A549 treated with CpdA at 1 μM for 4 hours (cell line): Measurements from ENCODE around the gene RPL36. TPM values are rescaled to one million over a fixed set of nuclear protein-coding genes. Genes with fewer than 3 reads are reported as not detected.

Source experiments
- total RNA-seq: library from RNA; stranded (reverse); fragments of 200-300 nt; extraction: Qiagen RNA extraction; gene quantifications from 5 replicates; pipeline ENCODE4 v1.2.3, GENCODE V29; 2022; ENCODE audit warnings: low read depth

Gene RPL36
- 721 to 887 TPM (median 768 TPM) in 5 replicates for total RNA-seq

DNA sequence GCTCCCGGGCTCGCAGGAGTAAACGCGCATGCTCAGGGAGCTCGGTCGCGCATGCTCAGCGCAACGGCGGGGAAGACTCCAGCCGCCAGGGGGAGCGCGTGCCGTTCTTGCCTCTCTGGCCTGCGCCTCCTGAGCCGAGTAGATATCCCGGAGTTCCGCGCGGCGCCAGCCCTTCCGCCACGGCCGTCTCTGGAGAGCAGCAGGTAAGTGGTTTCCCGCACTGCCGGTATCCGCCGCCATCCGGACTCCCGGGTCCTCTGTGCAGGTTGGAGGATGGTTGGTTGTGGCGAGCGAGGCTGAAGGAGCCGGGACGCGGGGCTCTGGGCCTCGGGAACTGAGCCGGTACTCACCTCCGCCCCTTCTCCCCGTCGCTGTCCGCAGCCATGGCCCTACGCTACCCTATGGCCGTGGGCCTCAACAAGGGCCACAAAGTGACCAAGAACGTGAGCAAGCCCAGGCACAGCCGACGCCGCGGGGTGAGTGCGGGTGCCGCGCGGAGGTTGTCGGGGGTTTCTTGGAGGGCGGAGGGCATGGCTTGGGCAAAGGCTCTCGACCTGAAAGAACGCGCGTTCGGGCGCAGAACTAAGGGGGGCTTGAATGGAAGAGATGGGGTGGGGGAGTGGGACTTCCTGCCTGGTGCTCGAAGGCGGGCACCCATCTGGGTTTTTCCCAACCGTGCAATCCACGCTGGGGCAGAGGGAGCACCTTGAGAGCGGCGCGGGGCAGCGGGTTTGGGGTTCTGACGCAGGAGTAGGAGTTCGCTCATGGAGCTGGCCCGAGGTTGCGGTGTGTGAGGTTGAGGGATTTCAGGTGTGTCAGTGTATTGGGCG lies at the start of gene RPL36:
TSS of gene RPL36 (plus strand) at position 171 of the 830 bp plus-strand sequence. CDS start at position 384, 213 bp downstream.

DNA sequence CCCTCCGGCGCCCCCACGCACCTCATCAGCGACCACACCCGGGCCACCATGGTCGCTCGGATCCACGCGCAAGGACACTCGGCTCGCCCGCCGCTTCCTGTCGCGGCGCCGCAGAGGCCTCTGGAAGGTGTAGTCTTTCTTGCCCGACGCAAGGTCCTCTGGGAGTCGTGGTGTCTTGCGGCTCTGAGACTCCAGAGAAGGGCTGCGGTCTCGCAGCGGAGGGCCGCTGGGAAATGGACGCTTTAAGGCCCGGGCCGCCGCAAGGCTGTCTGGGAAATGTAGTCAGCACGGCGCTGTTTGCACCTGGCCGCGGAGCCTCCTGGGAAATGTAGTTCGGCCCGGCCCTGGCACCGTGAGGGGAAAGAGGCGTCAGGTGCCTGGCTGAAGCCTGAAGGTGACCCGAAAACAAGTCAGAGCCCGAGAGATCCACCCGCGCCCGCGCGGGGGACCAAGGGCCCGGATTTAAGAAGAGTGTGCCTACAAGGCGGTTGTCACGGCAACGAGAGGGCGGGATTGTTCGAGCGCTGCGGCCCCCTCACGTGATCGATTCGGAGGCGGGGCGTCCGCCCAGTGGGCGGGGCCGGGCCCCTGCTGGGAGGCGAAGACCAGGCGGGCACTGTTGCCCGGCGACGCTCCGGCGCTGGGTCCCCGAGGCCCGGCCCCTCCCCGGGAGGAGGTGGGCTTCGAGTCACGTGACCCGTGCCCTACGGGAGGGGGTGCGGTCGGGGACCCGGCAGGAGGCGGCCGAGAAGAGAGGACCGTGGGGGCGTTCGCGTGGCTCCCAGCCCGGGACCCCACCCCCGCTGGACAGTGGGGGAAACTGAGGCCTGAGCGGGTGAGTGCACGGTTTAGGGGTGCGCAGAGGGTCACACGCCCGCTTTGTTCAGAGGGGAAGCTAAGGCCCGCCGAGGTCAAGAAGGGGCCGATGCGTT lies 9.4 kb upstream of the RPL36 start, which contains the start of the genes HSD11B1L and MICOS13:
TSS of gene HSD11B1L (plus strand) at position 591 of the 932 bp plus-strand sequence. CDS start 3,806 bp downstream, outside the sequence.
TSS of gene MICOS13 (minus strand) at position 80 of the 932 bp plus-strand sequence. CDS start at position 50, 30 bp downstream.

DNA sequence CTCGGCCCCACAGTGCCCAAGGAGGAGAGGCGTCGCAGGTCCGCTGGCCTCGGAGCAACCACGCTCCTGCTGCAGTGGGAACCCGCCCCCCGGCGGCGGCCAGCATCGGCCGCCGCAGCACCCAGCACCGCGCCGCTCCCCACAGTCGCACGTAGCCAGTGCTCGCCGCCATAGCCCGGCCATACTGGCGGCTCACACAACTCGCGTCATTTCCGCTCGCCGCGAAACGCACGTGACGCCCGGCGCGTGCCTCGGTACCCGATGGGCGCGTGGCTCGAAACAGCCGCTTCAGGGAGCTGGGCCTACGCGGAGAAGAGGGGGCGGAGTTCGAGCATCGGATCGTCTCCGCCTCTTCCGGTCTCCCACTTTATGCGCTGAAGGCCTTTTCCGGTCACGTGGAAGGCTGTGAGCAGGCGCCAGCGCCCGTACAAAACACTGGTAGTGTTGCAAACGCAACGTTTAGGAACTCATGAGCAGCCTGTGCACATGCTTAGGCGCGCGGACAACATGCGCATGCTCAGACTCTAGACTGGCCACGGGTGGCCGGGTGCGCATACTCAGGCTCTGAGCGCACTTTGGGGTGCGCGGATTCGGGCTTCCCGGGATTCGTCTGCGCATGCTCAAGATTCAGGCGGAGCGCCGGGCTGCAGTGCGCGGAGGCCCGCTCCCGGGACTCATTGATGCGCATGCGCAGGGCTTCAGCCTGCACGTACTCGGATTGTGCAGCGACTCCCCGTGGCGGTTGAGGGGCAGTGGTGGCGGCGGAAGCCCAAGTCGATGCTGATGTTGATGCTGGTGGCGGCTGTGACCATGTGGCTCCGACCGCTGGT lies 30.1 kb downstream of the RPL36 start, which contains the start of the genes CATSPERD and LONP1:
TSS of gene CATSPERD (plus strand) at position 677 of the 830 bp plus-strand sequence. CDS start at position 778, 101 bp downstream.
TSS of gene LONP1 (minus strand) at position 186 of the 830 bp plus-strand sequence. CDS start at position 172, 14 bp downstream.

Other genes with a start within 250 kb of the RPL36 start
- gene ZNRF4, start 234.9 kb upstream of the RPL36 start, total RNA-seq: not detected in 5 replicates
- gene TINCR, start 122.3 kb upstream of the RPL36 start, total RNA-seq: 2.1 to 3.5 TPM (median 2.7 TPM) in 5 replicates
- 31.1 to 44.9 TPM (median 39.8 TPM) in 5 replicates for gene SAFB2, start 67.5 kb upstream of the RPL36 start, total RNA-seq
- 58.8 to 63.8 TPM (median 62.6 TPM) in 5 replicates for gene SAFB, start 67.2 kb upstream of the RPL36 start, total RNA-seq
- 52.3 to 71.7 TPM (median 63.8 TPM) in 5 replicates for gene MICOS13, start 9.8 kb upstream of the RPL36 start, total RNA-seq
- gene HSD11B1L, start 9.3 kb upstream of the RPL36 start, total RNA-seq: 3.8 to 4.9 TPM (median 4.5 TPM) in 5 replicates
- gene LONP1, start 29.9 kb downstream of the RPL36 start, total RNA-seq: 47.0 to 62.5 TPM (median 60.5 TPM) in 5 replicates
- gene CATSPERD, start 30.3 kb downstream of the RPL36 start, total RNA-seq: 0.05 TPM in 1 of 5 replicates, not detected in the others
- gene PRR22, start 94.5 kb downstream of the RPL36 start, total RNA-seq: 1.4 to 3.2 TPM (median 2.7 TPM) in 5 replicates
- gene DUS3L, start 100.9 kb downstream of the RPL36 start, total RNA-seq: 27.8 to 31.9 TPM (median 30.1 TPM) in 5 replicates
- gene NRTN, start 114.8 kb downstream of the RPL36 start, total RNA-seq: 0.27 to 0.96 TPM (median 0.58 TPM) in 5 replicates
- not detected in 5 replicates for gene FUT6, start 149.4 kb downstream of the RPL36 start, total RNA-seq
- 0.03 TPM in 1 of 5 replicates, not detected in the others for gene FUT3, start 161.2 kb downstream of the RPL36 start, total RNA-seq
- not detected in 5 replicates for gene FUT5, start 180.2 kb downstream of the RPL36 start, total RNA-seq
- 196 to 305 TPM (median 288 TPM) in 5 replicates for gene NDUFA11, start 213.5 kb downstream of the RPL36 start, total RNA-seq
- gene VMAC, start 214.6 kb downstream of the RPL36 start, total RNA-seq: 0.36 to 0.64 TPM (median 0.48 TPM) in 5 replicates
- gene CAPS, start 224.0 kb downstream of the RPL36 start, total RNA-seq: 0.91 to 1.5 TPM (median 1.1 TPM) in 5 replicates